Mammary epithelial cell (primary cell): ENCODE results near the gene KSR1.

ENCODE experiments used
- EZH2 ChIP-seq: IDR thresholded peaks from 2 replicates; pipeline ENCODE4 v1.6.1; 2012; ENCODE audit warnings: low read length, inconsistent platforms, borderline replicate concordance
- TF ChIP-seq, protein P1 (sequence below), 2 donors: IDR thresholded peaks in 1 of 2; conservative IDR thresholded peaks in 1 of 2; 2 replicates each; pipeline ENCODE4 v1.5.1; 2011 to 2012; ENCODE audit warnings: inconsistent platforms in 2 of 2, low read length in 2 of 2, mild to moderate bottlenecking in 2 of 2, control low read depth in 1 of 2, low read depth in 1 of 2; ENCODE audit not compliant: insufficient read depth in 1 of 2; ENCODE audit errors: extremely low read depth in 1 of 2

DNA sequence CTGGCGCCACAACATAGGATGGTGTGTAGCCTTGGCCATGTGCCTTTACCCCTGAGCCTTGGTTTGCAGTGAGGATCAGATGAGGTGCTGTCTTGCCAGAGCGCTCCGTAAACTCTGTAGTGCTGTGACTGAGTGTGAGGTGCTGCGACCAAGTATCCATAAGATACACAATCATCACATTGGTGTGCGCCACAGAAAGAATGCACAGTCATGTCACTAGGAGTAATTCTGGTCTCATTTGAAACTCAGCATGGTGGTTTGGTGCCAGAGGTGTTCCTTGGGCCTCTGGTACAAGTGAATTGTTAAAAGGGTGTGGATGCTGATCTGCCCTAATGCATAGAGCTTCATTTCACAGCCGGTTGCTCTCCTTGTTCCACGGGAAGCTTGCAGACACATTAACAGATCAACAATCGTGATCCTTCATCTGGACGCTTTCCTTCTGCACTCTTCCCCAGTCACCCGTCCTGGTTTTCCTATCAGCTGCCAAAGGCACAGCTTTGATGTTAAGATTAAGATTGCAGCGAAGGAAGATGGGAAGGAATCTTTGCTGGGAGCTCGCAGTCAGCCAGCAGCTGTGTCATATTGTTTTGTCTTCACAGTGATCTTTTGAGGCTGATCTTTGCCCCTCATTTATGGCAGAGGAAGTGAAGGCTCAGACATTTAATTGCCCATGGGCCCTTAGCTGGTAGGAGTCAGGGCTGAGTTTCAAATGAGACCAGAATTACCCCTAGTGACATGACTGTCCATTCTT, 79.1 kb downstream of the KSR1 start:
- TF ChIP-seq, protein P1, sequence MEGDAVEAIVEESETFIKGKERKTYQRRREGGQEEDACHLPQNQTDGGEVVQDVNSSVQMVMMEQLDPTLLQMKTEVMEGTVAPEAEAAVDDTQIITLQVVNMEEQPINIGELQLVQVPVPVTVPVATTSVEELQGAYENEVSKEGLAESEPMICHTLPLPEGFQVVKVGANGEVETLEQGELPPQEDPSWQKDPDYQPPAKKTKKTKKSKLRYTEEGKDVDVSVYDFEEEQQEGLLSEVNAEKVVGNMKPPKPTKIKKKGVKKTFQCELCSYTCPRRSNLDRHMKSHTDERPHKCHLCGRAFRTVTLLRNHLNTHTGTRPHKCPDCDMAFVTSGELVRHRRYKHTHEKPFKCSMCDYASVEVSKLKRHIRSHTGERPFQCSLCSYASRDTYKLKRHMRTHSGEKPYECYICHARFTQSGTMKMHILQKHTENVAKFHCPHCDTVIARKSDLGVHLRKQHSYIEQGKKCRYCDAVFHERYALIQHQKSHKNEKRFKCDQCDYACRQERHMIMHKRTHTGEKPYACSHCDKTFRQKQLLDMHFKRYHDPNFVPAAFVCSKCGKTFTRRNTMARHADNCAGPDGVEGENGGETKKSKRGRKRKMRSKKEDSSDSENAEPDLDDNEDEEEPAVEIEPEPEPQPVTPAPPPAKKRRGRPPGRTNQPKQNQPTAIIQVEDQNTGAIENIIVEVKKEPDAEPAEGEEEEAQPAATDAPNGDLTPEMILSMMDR (conservative IDR thresholded peaks at IDR 0.05 in 1 of 2, IDR thresholded peaks at IDR 0.05 in 1 of 2; ENCODE audit: extremely low read depth in 1 of 2, insufficient read depth in 1 of 2, low read depth in 1 of 2, low read length in 2 of 2): no peak
- no peak for TF ChIP-seq EZH2
